IMR-90 (cell line): ENCODE measurements around the gene CERS6. TPM values are rescaled to one million over a fixed set of nuclear protein-coding genes. Genes with fewer than 3 reads are reported as not detected.

Experiments
- ATAC-seq: fragments of 200-7000 bp; cut with Tn5 transposase; 2 replicates; pipeline ENCODE4 v1.9.1; 2020; ENCODE audit warnings: low read depth, mild to moderate bottlenecking, moderate library complexity
- BruUV-seq: library from RNA; stranded (reverse); fragments of 400-500 nt; replicated peaks from 2 replicates; lab custom pipeline; 2021; lab: Mats Ljungman, UMichigan
- CTCF ChIA-PET: fragments of 300-600 bp; formaldehyde crosslinking; extraction: SDS; loops from one replicate; lab custom pipeline; 2021; ENCODE audit warnings: antibody characterized with exemption; lab: Yijun Ruan, JAX
- POLR2A ChIA-PET: fragments of 300-600 bp; sonication (Branson Sonifier 250); formaldehyde crosslinking; loops from one replicate; lab custom pipeline; 2022; ENCODE audit warnings: antibody characterized with exemption; ENCODE audit not compliant: unreplicated experiment; lab: Charles Lee
- DNase-seq: peaks from one replicate; pipeline ENCODE4 v3.0.0; 2013
- H2AFZ ChIP-seq: replicated peaks from 2 replicates; pipeline ENCODE3; 2013; ENCODE audit warnings: low read length, mild to moderate bottlenecking; ENCODE audit not compliant: poor library complexity
- H2AK5ac ChIP-seq: 2 replicates; pipeline ENCODE4 v1.6.1; 2013; ENCODE audit warnings: low read depth, low read length, inconsistent platforms
- H2AK9ac ChIP-seq: replicated peaks from 2 replicates; pipeline ENCODE3; 2013; ENCODE audit warnings: mild to moderate bottlenecking, low read depth, low read length, moderate library complexity; ENCODE audit not compliant: poor library complexity
- H2BK120ac ChIP-seq: 2 replicates; pipeline ENCODE4 v1.6.1; 2013; ENCODE audit warnings: low read depth, low read length, inconsistent platforms
- H2BK15ac ChIP-seq: 3 replicates; pipeline ENCODE4 v1.6.1; 2013; ENCODE audit warnings: low read depth, low read length, inconsistent platforms
- H2BK20ac ChIP-seq: 2 replicates; pipeline ENCODE4 v1.6.1; 2013; ENCODE audit warnings: low read depth, mild to moderate bottlenecking, inconsistent platforms, low read length, moderate library complexity
- H2BK5ac ChIP-seq: 2 replicates; pipeline ENCODE4 v1.6.1; 2013; ENCODE audit warnings: mild to moderate bottlenecking, low read depth, low read length, inconsistent platforms; ENCODE audit not compliant: poor library complexity, severe bottlenecking
- H3K14ac ChIP-seq: replicated peaks from 2 replicates; pipeline ENCODE4 v1.6.1; 2013; ENCODE audit warnings: low read depth, low read length, inconsistent platforms
- H3K18ac ChIP-seq: 2 replicates; pipeline ENCODE4 v1.6.1; 2013; ENCODE audit warnings: low read depth, low read length, control low read depth
- H3K23ac ChIP-seq: 2 replicates; pipeline ENCODE4 v1.6.1; 2013; ENCODE audit warnings: low read depth, low read length, inconsistent platforms
- H3K27ac ChIP-seq: 2 replicates; pipeline ENCODE4 v1.5.1; 2013; ENCODE audit warnings: mild to moderate bottlenecking, control low read depth, low read length; ENCODE audit not compliant: insufficient read depth
- H3K27me3 ChIP-seq: 2 replicates; pipeline ENCODE4 v1.6.1; 2013; ENCODE audit warnings: low read length; ENCODE audit not compliant: control insufficient read depth, insufficient read depth
- H3K36me3 ChIP-seq: 2 replicates; pipeline ENCODE4 v1.6.1; 2013; ENCODE audit warnings: low read length, mixed read lengths; ENCODE audit not compliant: control insufficient read depth, insufficient read depth
- H3K4ac ChIP-seq: 2 replicates; pipeline ENCODE4 v1.6.1; 2013; ENCODE audit warnings: low read depth, low read length, inconsistent platforms
- H3K4me1 ChIP-seq: 2 replicates; pipeline ENCODE4 v1.6.1; 2013; ENCODE audit warnings: low read length, mixed read lengths; ENCODE audit not compliant: control insufficient read depth, insufficient read depth
- H3K4me2 ChIP-seq: 2 replicates; pipeline ENCODE4 v1.6.1; 2013; ENCODE audit warnings: low read depth, mild to moderate bottlenecking, control low read depth, low read length, moderate library complexity
- H3K4me3 ChIP-seq: 2 replicates; pipeline ENCODE4 v1.5.1; 2013; ENCODE audit warnings: low read depth, mild to moderate bottlenecking, control low read depth, low read length, moderate library complexity; ENCODE audit not compliant: insufficient read depth
- H3K56ac ChIP-seq: 2 replicates; pipeline ENCODE4 v1.6.1; 2013; ENCODE audit warnings: low read length, inconsistent platforms; ENCODE audit not compliant: insufficient read depth; ENCODE audit errors: extremely low read depth
- H3K79me1 ChIP-seq, 2 experiments: 2 replicates each; pipeline ENCODE4 v1.6.1; 2013; ENCODE audit warnings: low read length in 2 of 2, inconsistent platforms in 1 of 2, low read depth in 1 of 2
- H3K9ac ChIP-seq: 2 replicates; pipeline ENCODE4 v1.6.1; 2013; ENCODE audit warnings: low read depth, low read length, control low read depth
- H3K9me1 ChIP-seq: 2 replicates; pipeline ENCODE4 v1.6.1; 2013; ENCODE audit warnings: low read length, inconsistent platforms; ENCODE audit not compliant: insufficient read depth
- H3K9me3 ChIP-seq: 2 replicates; pipeline ENCODE4 v1.6.1; 2013; ENCODE audit warnings: low read length; ENCODE audit not compliant: control insufficient read depth, insufficient read depth
- H4K20me1 ChIP-seq: 2 replicates; pipeline ENCODE4 v1.6.1; 2013; ENCODE audit warnings: low read length, inconsistent platforms; ENCODE audit not compliant: insufficient read depth
- H4K5ac ChIP-seq: 2 replicates; pipeline ENCODE4 v1.6.1; 2013; ENCODE audit warnings: mild to moderate bottlenecking, low read depth, low read length, control low read depth
- H4K8ac ChIP-seq, 2 experiments: 2 replicates each; pipeline ENCODE4 v1.6.1; 2013; ENCODE audit warnings: low read depth in 2 of 2, low read length in 2 of 2, control low read depth in 1 of 2, inconsistent platforms in 1 of 2
- H4K91ac ChIP-seq: 2 replicates; pipeline ENCODE4 v1.6.1; 2013; ENCODE audit warnings: low read depth, low read length, inconsistent platforms; ENCODE audit not compliant: insufficient read depth
- FOS ChIP-seq: fragments of 150-350 bp; IDR thresholded peaks from 2 replicates; pipeline ENCODE4 v1.6.1; 2016; ENCODE audit warnings: low read depth, low read length
- NFE2L2 ChIP-seq: fragments of 150-350 bp; IDR thresholded peaks from 2 replicates; pipeline ENCODE4 v1.6.1; 2016; ENCODE audit warnings: low read depth, mild to moderate bottlenecking, low read length
- RAD21 ChIP-seq: IDR thresholded peaks from 2 replicates; pipeline ENCODE4 v1.6.1; 2012; ENCODE audit warnings: low read length, improper control_type of control experiment
- RCOR1 ChIP-seq: IDR thresholded peaks from 2 replicates; pipeline ENCODE4 v1.6.1; 2012; ENCODE audit warnings: mild to moderate bottlenecking, low read length, improper control_type of control experiment; ENCODE audit not compliant: insufficient replicate concordance
- USF2 ChIP-seq: fragments of 150-350 bp; IDR thresholded peaks from 2 replicates; pipeline ENCODE4 v1.6.1; 2017; ENCODE audit warnings: mild to moderate bottlenecking, antibody characterized with exemption, low read length, low read depth
- WGBS, 2 experiments: methylation state at CpG; one replicate each; pipeline versions ENCODE4 v1.1.5 to v1.1.7; 2013; ENCODE audit warnings: missing lambda C conversion rate in 2 of 2; ENCODE audit not compliant: insufficient read length in 1 of 2; ENCODE audit errors: extremely low coverage in 2 of 2; 5-methylcytosine and 5-hydroxymethylcytosine counted together
- dilution Hi-C: fragments of 300-500 bp; cut with HindIII; formaldehyde crosslinking; loops from one replicate; pipeline ENCODE4 v1.14.3; 2018; ENCODE audit warnings: low sequenced_read_pairs; ENCODE audit not compliant: unreplicated experiment
- in situ Hi-C: fragments of 300-500 bp; cut with MboI; formaldehyde crosslinking; loops from 3 replicates; pipeline ENCODE4 v1.14.3; 2019; ENCODE audit warnings: low sequenced_read_pairs, inconsistent platforms, mixed read lengths
- intact Hi-C: fragments of 100-400 bp; cut with micrococcal nuclease; formaldehyde crosslinking; loops from 2 replicates; pipeline ENCODE4 v1.10.0; 2022
- polyA plus RNA-seq, 3 experiments: library from polyadenylated mRNA; depleted of rRNA; stranded (reverse); fragments of >200 nt; gene quantifications; 2 replicates each; pipeline ENCODE4 v1.2.3, GENCODE V29; 2012; ENCODE audit warnings: low replicate concordance in 1 of 3
- total RNA-seq: library from RNA; depleted of rRNA; stranded (reverse); fragments of >200 nt; gene quantifications from 2 replicates; pipeline ENCODE4 v1.2.3, GENCODE V29; 2012

The CERS6 gene
- total and polyA plus RNA-seq, 2 of the 4 experiments (the other 2 are of a cell fraction), result 2.1 to 5.7 TPM

GRCh38 chr2:168801961-168802858, 346.1 kb downstream of the CERS6 start, which contains the start of gene NOSTRIN:
NOSTRIN (plus strand) TSS chr2:168802637; CDS start chr2:168802647, 10 bp downstream.
- in situ Hi-C loops (no loop called here), intact Hi-C loops (no loop called here), dilution Hi-C loops (no loop called here)
- no TSS peak for BruUV-seq
- Histone ChIP-seq H2AK5ac (no peak within 1 kb of the TSS), H4K20me1 (no peaks in the 10 kb centered on the region), H3K56ac (no peak within 1 kb of the TSS), H4K5ac (no peak within 1 kb of the TSS; the same call in 1 of the 2 replicates), H3K9me1 (no peaks in the 10 kb centered on the region), H3K4ac (no peak within 1 kb of the TSS; the same call in 1 of the 2 replicates), H3K4me3 (no peak within 1 kb of the TSS), H3K4me2 (peak within 1 kb of the TSS; percentile 66), H4K91ac (no peak within 1 kb of the TSS), H3K36me3 (no peaks in the 10 kb centered on the region), H2BK5ac (no peak within 1 kb of the TSS), H3K9me3 (no peaks in the 10 kb centered on the region), H3K18ac (peak within 1 kb of the TSS; percentile 7; the same call in 1 of the 2 replicates), H3K23ac (no peak within 1 kb of the TSS), H3K27me3 (no peaks in the 10 kb centered on the region; the same call in 1 of the 2 replicates), H3K27ac (no peak within 1 kb of the TSS; the same call in 1 of the 2 replicates), H2BK20ac (no peak within 1 kb of the TSS), H3K9ac (no peak within 1 kb of the TSS), H2BK120ac (no peak within 1 kb of the TSS), H3K79me1 (no peaks in the 10 kb centered on the region), H3K4me1 (peaks cover 5% of the 10 kb centered on the region; the same call in 1 of the 2 replicates), H2BK15ac (no peak within 1 kb of the TSS), H4K8ac (0 out of 4 replicates have a peak within 1 kb of the TSS, but pooled peaks of 1 of the 2 experiments have one; percentile 4), H2AK9ac (no peak within 1 kb of the TSS), H3K14ac (no peak within 1 kb of the TSS), H2AFZ (peak within 1 kb of the TSS; percentile 75)
- peak; percentile 48 for DNase-seq
- POLR2A ChIA-PET, result no interaction called here
- ATAC-seq, result peak; percentile 70
- CTCF ChIA-PET, result interaction anchor here (0.6 kb wide), 1 partner anchor 144 kb away, joined by 3 read pairs; no protein-coding TSS in a partner anchor
- no peak for TF ChIP-seq FOS
- no peak for TF ChIP-seq USF2
- TF ChIP-seq NFE2L2, result no peak
- TF ChIP-seq RCOR1, result no peak
- TF ChIP-seq RAD21, result no peak
- WGBS, 2 experiments, result 100% methylated on average over 1 of the region's 10 CpGs; no CpG with 5 or more reads in 1 of the 2 experiments
